ENCODE results near the gene SIRT4. TPM values are rescaled to one million over a fixed set of nuclear protein-coding genes. Genes with fewer than 3 reads are reported as not detected.
A peak's percentile ranks its signal among the peaks of the same experiment; 100 is the strongest.

Gene SIRT4
- total RNA-seq, 1 donor from 2014 or later, result 2.2 TPM

- H3K27me3 Mint-ChIP-seq (ENCODE audit: low read depth), result peaks cover 2% of the 10 kb centered on the region
- no peaks in the 10 kb centered on the region for H3K4me1 Mint-ChIP-seq (ENCODE audit: low read depth)
- no peaks in the 10 kb centered on the region for H3K9me3 Mint-ChIP-seq
- H3K4me3 Mint-ChIP-seq (ENCODE audit: low read depth), result no peak overlapping the region
- no peak overlapping the region for H3K27ac Mint-ChIP-seq
- H3K36me3 Mint-ChIP-seq (ENCODE audit: low read depth), result no peaks in the 10 kb centered on the region
- DNase-seq (ENCODE audit: low spot score), result no peak
- intact Hi-C loops (cut with micrococcal nuclease), result no loop called here
These were observed 48.6 kb downstream of the SIRT4 start for GRCh38 chr12:120350576-120351350.

- Mint-ChIP-seq H3K4me3 (ENCODE audit: low read depth) (no peak overlapping the region), H3K4me1 (ENCODE audit: low read depth) (peaks cover 3% of the 10 kb centered on the region), H3K9me3 (no peaks in the 10 kb centered on the region), H3K36me3 (ENCODE audit: low read depth) (no peaks in the 10 kb centered on the region), H3K27ac (no peak overlapping the region), H3K27me3 (ENCODE audit: low read depth) (peaks cover 2% of the 10 kb centered on the region)
- DNase-seq (ENCODE audit: low spot score), result no peak
- intact Hi-C loops (cut with micrococcal nuclease), result no loop called here
These were observed 50.0 kb downstream of the SIRT4 start for GRCh38 chr12:120352117-120352516.

- Mint-ChIP-seq H3K36me3 (ENCODE audit: low read depth) (no peaks in the 10 kb centered on the region), H3K9me3 (no peaks in the 10 kb centered on the region), H3K4me3 (ENCODE audit: low read depth) (no peak overlapping the region), H3K27ac (no peak overlapping the region), H3K27me3 (ENCODE audit: low read depth) (peaks cover 6% of the 10 kb centered on the region), H3K4me1 (ENCODE audit: low read depth) (peaks cover 3% of the 10 kb centered on the region)
- intact Hi-C loops (cut with micrococcal nuclease), result no loop called here
- no peak for DNase-seq (ENCODE audit: low spot score)
These were observed 51.0 kb downstream of the SIRT4 start for GRCh38 chr12:120353136-120353535.

GRCh38 chr12:120353556-120354317 lies 51.6 kb downstream of the SIRT4 start:
- peaks cover 3% of the 10 kb centered on the region for H3K4me1 Mint-ChIP-seq (ENCODE audit: low read depth)
- no peaks in the 10 kb centered on the region for H3K9me3 Mint-ChIP-seq
- intact Hi-C loops (cut with micrococcal nuclease), result no loop called here
- H3K27ac Mint-ChIP-seq, result no peak overlapping the region
- H3K27me3 Mint-ChIP-seq (ENCODE audit: low read depth), result peaks cover 8% of the 10 kb centered on the region
- H3K36me3 Mint-ChIP-seq (ENCODE audit: low read depth), result no peaks in the 10 kb centered on the region
- no peak for DNase-seq (ENCODE audit: low spot score)
- H3K4me3 Mint-ChIP-seq (ENCODE audit: low read depth), result no peak overlapping the region

- Mint-ChIP-seq H3K9me3 (no peaks in the 10 kb centered on the region), H3K4me1 (ENCODE audit: low read depth) (peaks cover 3% of the 10 kb centered on the region), H3K27me3 (ENCODE audit: low read depth) (peaks cover 26% of the 10 kb centered on the region), H3K4me3 (ENCODE audit: low read depth) (no peak overlapping the region), H3K27ac (no peak overlapping the region), H3K36me3 (ENCODE audit: low read depth) (no peaks in the 10 kb centered on the region)
- intact Hi-C loops (cut with micrococcal nuclease), result loop anchor here (1.0 kb wide), 1 partner anchor 74 kb away; no protein-coding TSS in a partner anchor
- DNase-seq (ENCODE audit: low spot score), result peak; percentile 61
These were observed 54.5 kb downstream of the SIRT4 start for GRCh38 chr12:120356567-120357030.

- Mint-ChIP-seq H3K27ac (no peak overlapping the region), H3K36me3 (ENCODE audit: low read depth) (no peaks in the 10 kb centered on the region), H3K9me3 (no peaks in the 10 kb centered on the region), H3K4me1 (ENCODE audit: low read depth) (peaks cover 3% of the 10 kb centered on the region), H3K4me3 (ENCODE audit: low read depth) (no peak overlapping the region), H3K27me3 (ENCODE audit: low read depth) (peaks cover 27% of the 10 kb centered on the region)
- no peak for DNase-seq (ENCODE audit: low spot score)
- intact Hi-C loops (cut with micrococcal nuclease), result no loop called here
These were observed 55.0 kb downstream of the SIRT4 start for GRCh38 chr12:120357104-120357503.

- intact Hi-C loops (cut with micrococcal nuclease), result no loop called here
- Mint-ChIP-seq H3K36me3 (ENCODE audit: low read depth) (no peaks in the 10 kb centered on the region), H3K27me3 (ENCODE audit: low read depth) (peaks cover 41% of the 10 kb centered on the region), H3K4me1 (ENCODE audit: low read depth) (peaks cover 3% of the 10 kb centered on the region), H3K4me3 (ENCODE audit: low read depth) (no peak overlapping the region), H3K9me3 (no peaks in the 10 kb centered on the region), H3K27ac (no peak overlapping the region)
- no peak for DNase-seq (ENCODE audit: low spot score)
These were observed 56.4 kb downstream of the SIRT4 start for GRCh38 chr12:120358412-120359100.

- no peaks in the 10 kb centered on the region for H3K9me3 Mint-ChIP-seq
- peaks cover 44% of the 10 kb centered on the region for H3K27me3 Mint-ChIP-seq (ENCODE audit: low read depth)
- H3K36me3 Mint-ChIP-seq (ENCODE audit: low read depth), result no peaks in the 10 kb centered on the region
- no peak for DNase-seq (ENCODE audit: low spot score)
- H3K4me1 Mint-ChIP-seq (ENCODE audit: low read depth), result peaks cover 3% of the 10 kb centered on the region
- intact Hi-C loops (cut with micrococcal nuclease), result no loop called here
- H3K27ac Mint-ChIP-seq, result no peak overlapping the region
- H3K4me3 Mint-ChIP-seq (ENCODE audit: low read depth), result no peak overlapping the region
These were observed 57.0 kb downstream of the SIRT4 start for GRCh38 chr12:120359128-120359527.

- DNase-seq (ENCODE audit: low spot score), result no peak
- H3K36me3 Mint-ChIP-seq (ENCODE audit: low read depth), result no peaks in the 10 kb centered on the region
- no peaks in the 10 kb centered on the region for H3K4me1 Mint-ChIP-seq (ENCODE audit: low read depth)
- H3K27ac Mint-ChIP-seq, result no peak overlapping the region
- peaks cover 63% of the 10 kb centered on the region for H3K27me3 Mint-ChIP-seq (ENCODE audit: low read depth)
- intact Hi-C loops (cut with micrococcal nuclease), result no loop called here
- H3K9me3 Mint-ChIP-seq, result no peaks in the 10 kb centered on the region
- H3K4me3 Mint-ChIP-seq (ENCODE audit: low read depth), result no peak overlapping the region
These were observed 59.5 kb downstream of the SIRT4 start for GRCh38 chr12:120361506-120362208.

Other genes starting within 250 kb of the SIRT4 start
- 86.5 and 87.0 TPM in 2 replicates for gene RAB35, start 185.6 kb upstream of the SIRT4 start, total RNA-seq
- gene GCN1, start 107.6 kb upstream of the SIRT4 start, total RNA-seq, result 165 and 176 TPM in 2 replicates
- 2,950 and 3,019 TPM in 2 replicates for gene RPLP0, start 101.2 kb upstream of the SIRT4 start, total RNA-seq
- gene PXN, start 36.6 kb upstream of the SIRT4 start, total RNA-seq, result 44.4 and 45.4 TPM in 2 replicates
- gene RNU4-2, start 10.4 kb upstream of the SIRT4 start, total RNA-seq, result 5,714 and 6,075 TPM in 2 replicates
- gene RNU4-1, start 9.1 kb upstream of the SIRT4 start, total RNA-seq, result 2,603 and 2,662 TPM in 2 replicates
- not detected in 2 replicates for gene PLA2G1B, start 25.5 kb downstream of the SIRT4 start, total RNA-seq
- 1.4 and 3.5 TPM in 2 replicates for gene MSI1, start 66.8 kb downstream of the SIRT4 start, total RNA-seq
- gene COX6A1, start 135.8 kb downstream of the SIRT4 start, total RNA-seq, result 328 and 333 TPM in 2 replicates
- 36.8 TPM in 2 replicates for gene TRIAP1, start 144.1 kb downstream of the SIRT4 start, total RNA-seq
- 30.4 and 38.0 TPM in 2 replicates for gene GATC, start 144.1 kb downstream of the SIRT4 start, total RNA-seq
- gene SRSF9, start 167.4 kb downstream of the SIRT4 start, total RNA-seq, result 248 and 251 TPM in 2 replicates
- 323 and 329 TPM in 2 replicates for gene DYNLL1, start 193.8 kb downstream of the SIRT4 start, total RNA-seq
- 29.3 and 29.9 TPM in 2 replicates for gene COQ5, start 226.8 kb downstream of the SIRT4 start, total RNA-seq
- gene RNF10, start 232.0 kb downstream of the SIRT4 start, total RNA-seq, result 177 and 200 TPM in 2 replicates

Measured in activated T-helper 2 cell treated with anti-CD3 and anti-CD28 coated beads, Interferon-gamma antibody, Interleukin-2, Interleukin-4, amounts not matched to agents 10 μg/mL and 5 μg/mL and 100 μg/mL, durations not matched to agents 14 hours and 24 hours and 36 hours (primary cell).